ENCODE data around the gene SCN11A. TPM values are rescaled to one million over a fixed set of nuclear protein-coding genes. Genes with fewer than 3 reads are reported as not detected.

Gene SCN11A
- total and polyA plus RNA-seq, 9 of the 15 experiments (the other 6 are each of a cell fraction or from before 2014, with no cell fraction given): 0.01 to 0.05 (median 0.04) TPM; not detected in 6

- Histone ChIP-seq H3K9me3 (replicated peaks; ENCODE audit: control insufficient read depth, insufficient read depth, low read depth, low read length) (no peaks in the 10 kb centered on the region), H3K4me2 (ENCODE audit: insufficient read depth, low read length) (no peak overlapping the region), H3K79me2 (ENCODE audit: control insufficient read depth, insufficient read depth, low read length) (no peaks in the 10 kb centered on the region), H3K4me3 (no peak overlapping the region), H3K36me3 (ENCODE audit: control insufficient read depth, insufficient read depth, low read length) (no peaks in the 10 kb centered on the region), H3K27me3 (ENCODE audit: control insufficient read depth in 2 of 2, insufficient read depth in 2 of 2, low read length in 2 of 2) (no peaks in the 10 kb centered on the region), H4K20me1 (replicated peaks; ENCODE audit: control insufficient read depth, insufficient read depth, low read length) (no peaks in the 10 kb centered on the region), H3K27ac (ENCODE audit: extremely low read depth, low read depth, low read length) (peak overlapping the region; percentile 15; the same call in 1 of the 3 replicates), H3K4me1 (replicated peaks in 1 of 2; ENCODE audit: control insufficient read depth in 2 of 2, insufficient read depth in 2 of 2, low read length in 2 of 2) (peaks cover 6 to 50% of the 10 kb centered on the region in 2 experiments; a peak in 4 of 5 replicates), H2AFZ (ENCODE audit: low read depth, low read length) (peak overlapping the region; percentile 47), H3K9me1 (ENCODE audit: control insufficient read depth, insufficient read depth, low read length) (no peaks in the 10 kb centered on the region), H3K9ac (ENCODE audit: insufficient read depth in 1 of 2, low read depth in 2 of 2, low read length in 2 of 2) (no peak overlapping the region)
- DNase-seq (ENCODE audit: extremely low read depth in 1 of 4, low spot score in 3 of 4) (no peak), ATAC-seq (peak; percentile 7; the same call in 1 of the 3 replicates), FAIRE-seq (no peak)
- ChIA-PET CTCF (ENCODE audit: low intra/inter-chr PET ratio) (no interaction called here), POLR2A (no interaction called here)
- in situ Hi-C loops (cut with MboI) (no loop called here), intact Hi-C loops (cut with micrococcal nuclease) (no loop called here)
- BruUV-seq (replicated peaks): no TSS peak
- 0 out of 2 replicates have a peak, but pooled peaks have one; percentile 18 for TF ChIP-seq ZNF766 (CRISPR knock-in tag; conservative IDR thresholded peaks at IDR 0.05)
- TF ChIP-seq ZNF639 (CRISPR knock-in tag; conservative IDR thresholded peaks at IDR 0.05 in 1 of 2, IDR thresholded peaks at IDR 0.05 in 1 of 2): 0 out of 4 replicates have a peak, but pooled peaks of 1 of the 2 experiments have one; percentile 33
- TF ChIP-seq NR4A1 (CRISPR knock-in tag; IDR thresholded peaks at IDR 0.05): no peak
- TF ChIP-seq NR4A1 (tag; IDR thresholded peaks at IDR 0.05): peak; percentile 20; the same call in 1 of the 2 replicates
- TF ChIP-seq MITF (IDR thresholded peaks at IDR 0.05): peak; percentile 36; the same call in 1 of the 2 replicates
- TF ChIP-seq MNT (conservative IDR thresholded peaks at IDR 0.05): no peak
- TF ChIP-seq, protein P1, sequence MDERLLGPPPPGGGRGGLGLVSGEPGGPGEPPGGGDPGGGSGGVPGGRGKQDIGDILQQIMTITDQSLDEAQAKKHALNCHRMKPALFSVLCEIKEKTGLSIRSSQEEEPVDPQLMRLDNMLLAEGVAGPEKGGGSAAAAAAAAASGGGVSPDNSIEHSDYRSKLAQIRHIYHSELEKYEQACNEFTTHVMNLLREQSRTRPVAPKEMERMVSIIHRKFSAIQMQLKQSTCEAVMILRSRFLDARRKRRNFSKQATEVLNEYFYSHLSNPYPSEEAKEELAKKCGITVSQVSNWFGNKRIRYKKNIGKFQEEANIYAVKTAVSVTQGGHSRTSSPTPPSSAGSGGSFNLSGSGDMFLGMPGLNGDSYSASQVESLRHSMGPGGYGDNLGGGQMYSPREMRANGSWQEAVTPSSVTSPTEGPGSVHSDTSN (CRISPR knock-in tag; IDR thresholded peaks at IDR 0.05; ENCODE audit: low read depth): no peak
- TF ChIP-seq, protein P1 (tag; conservative IDR thresholded peaks at IDR 0.05; ENCODE audit: low read depth): 0 out of 2 replicates have a peak, but pooled peaks have one; percentile 13
- no peak for TF ChIP-seq SMARCB1 (IDR thresholded peaks at IDR 0.05; ENCODE audit: insufficient read length, low read depth)
- TF ChIP-seq, protein P2, sequence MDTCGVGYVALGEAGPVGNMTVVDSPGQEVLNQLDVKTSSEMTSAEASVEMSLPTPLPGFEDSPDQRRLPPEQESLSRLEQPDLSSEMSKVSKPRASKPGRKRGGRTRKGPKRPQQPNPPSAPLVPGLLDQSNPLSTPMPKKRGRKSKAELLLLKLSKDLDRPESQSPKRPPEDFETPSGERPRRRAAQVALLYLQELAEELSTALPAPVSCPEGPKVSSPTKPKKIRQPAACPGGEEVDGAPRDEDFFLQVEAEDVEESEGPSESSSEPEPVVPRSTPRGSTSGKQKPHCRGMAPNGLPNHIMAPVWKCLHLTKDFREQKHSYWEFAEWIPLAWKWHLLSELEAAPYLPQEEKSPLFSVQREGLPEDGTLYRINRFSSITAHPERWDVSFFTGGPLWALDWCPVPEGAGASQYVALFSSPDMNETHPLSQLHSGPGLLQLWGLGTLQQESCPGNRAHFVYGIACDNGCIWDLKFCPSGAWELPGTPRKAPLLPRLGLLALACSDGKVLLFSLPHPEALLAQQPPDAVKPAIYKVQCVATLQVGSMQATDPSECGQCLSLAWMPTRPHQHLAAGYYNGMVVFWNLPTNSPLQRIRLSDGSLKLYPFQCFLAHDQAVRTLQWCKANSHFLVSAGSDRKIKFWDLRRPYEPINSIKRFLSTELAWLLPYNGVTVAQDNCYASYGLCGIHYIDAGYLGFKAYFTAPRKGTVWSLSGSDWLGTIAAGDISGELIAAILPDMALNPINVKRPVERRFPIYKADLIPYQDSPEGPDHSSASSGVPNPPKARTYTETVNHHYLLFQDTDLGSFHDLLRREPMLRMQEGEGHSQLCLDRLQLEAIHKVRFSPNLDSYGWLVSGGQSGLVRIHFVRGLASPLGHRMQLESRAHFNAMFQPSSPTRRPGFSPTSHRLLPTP (IDR thresholded peaks at IDR 0.05; ENCODE audit: borderline replicate concordance, extremely low read depth, insufficient read length): no peak
These were observed 27.2 kb downstream of the SCN11A start for GRCh38 chr3:39024497-39024896.
